ENCODE data around the gene TMEM184B.

The TMEM184B gene

DNA sequence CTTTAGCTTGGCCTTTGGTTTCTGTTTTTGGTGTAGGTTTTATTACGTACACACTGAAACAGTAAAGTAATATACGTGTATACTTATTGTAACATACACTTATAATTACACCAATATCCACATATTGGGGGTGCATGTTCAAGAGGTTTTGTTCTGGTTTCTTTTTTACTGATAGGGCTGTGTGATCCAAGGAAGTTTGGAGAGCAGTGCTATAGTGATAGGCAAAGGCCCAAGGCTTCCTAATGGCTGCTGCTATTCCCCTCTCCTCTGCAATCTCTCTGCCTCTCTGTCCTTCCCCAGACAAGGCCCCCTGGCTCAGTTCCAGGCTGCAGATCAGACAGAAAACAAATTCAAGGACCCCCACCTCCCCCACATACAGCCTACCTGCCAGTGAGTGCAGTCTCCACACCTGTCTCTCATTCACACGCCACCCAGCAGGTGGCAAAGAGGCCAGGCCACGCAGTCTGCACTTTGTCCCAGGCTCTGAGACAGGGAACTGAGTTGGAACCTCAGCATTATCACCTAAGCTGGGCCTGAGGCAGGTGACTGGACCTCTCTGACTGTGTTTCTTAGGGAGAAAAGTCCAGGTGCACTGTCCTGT is 15.1 kb downstream of the TMEM184B start:
- Histone ChIP-seq H3K4ac (ENCODE audit: low read length) (no peak overlapping the region), H3K4me3 (ENCODE audit: low read length in 2 of 2) (no peak overlapping the region), H3K36me3 (replicated peaks in 1 of 2; ENCODE audit: control insufficient read depth in 2 of 2, insufficient read depth in 2 of 2, low read length in 2 of 2) (no peaks in the 10 kb centered on the region), H2AK5ac (ENCODE audit: low read depth, low read length) (peak overlapping the region; percentile 60), H3K9me3 (replicated peaks in 1 of 2; ENCODE audit: control insufficient read depth in 2 of 2, insufficient read depth in 1 of 2, low read depth in 1 of 2, low read length in 2 of 2) (no peaks in the 10 kb centered on the region), H2AFZ (ENCODE audit: low read length) (no peak overlapping the region), H3K18ac (ENCODE audit: low read length) (peak overlapping the region; percentile 35), H3K14ac (ENCODE audit: low read length) (peak overlapping the region; percentile 63), H3K9ac (ENCODE audit: low read depth, low read length, poor library complexity) (no peak overlapping the region), H3K4me2 (ENCODE audit: insufficient read depth, low read length, poor library complexity, severe bottlenecking) (no peak overlapping the region), H3K27me3 (ENCODE audit: control insufficient read depth in 3 of 3, insufficient read depth in 3 of 3, low read depth in 1 of 3, low read length in 3 of 3) (no peaks in the 10 kb centered on the region), H2BK120ac (ENCODE audit: low read depth, low read length) (no peak overlapping the region), H4K8ac (ENCODE audit: low read depth, low read length) (no peak overlapping the region), H3K27ac (replicated peaks; ENCODE audit: low read length) (no peak overlapping the region), H2BK12ac (ENCODE audit: low read length) (no peak overlapping the region), H2BK15ac (ENCODE audit: low read length) (no peak overlapping the region), H4K91ac (ENCODE audit: low read depth, low read length, poor library complexity) (no peak overlapping the region), H3K79me1 (ENCODE audit: low read depth, low read length) (peaks cover 3% of the 10 kb centered on the region), H3K4me1 (ENCODE audit: control insufficient read depth in 2 of 2, insufficient read depth in 1 of 2, low read depth in 1 of 2, low read length in 2 of 2) (peaks cover 25 to 28% of the 10 kb centered on the region in 2 donors), H3K23ac (ENCODE audit: low read depth, low read length, poor library complexity) (no peak overlapping the region), H2BK5ac (ENCODE audit: low read length) (no peak overlapping the region)
- no CpG with 5 or more reads among the region's 4 CpGs for WGBS, 2 donors (ENCODE audit: extremely low coverage in 2 of 2, insufficient read length in 2 of 2, insufficient replicate concordance in 1 of 2)
- DNase-seq (ENCODE audit: low spot score) = no peak

DNA sequence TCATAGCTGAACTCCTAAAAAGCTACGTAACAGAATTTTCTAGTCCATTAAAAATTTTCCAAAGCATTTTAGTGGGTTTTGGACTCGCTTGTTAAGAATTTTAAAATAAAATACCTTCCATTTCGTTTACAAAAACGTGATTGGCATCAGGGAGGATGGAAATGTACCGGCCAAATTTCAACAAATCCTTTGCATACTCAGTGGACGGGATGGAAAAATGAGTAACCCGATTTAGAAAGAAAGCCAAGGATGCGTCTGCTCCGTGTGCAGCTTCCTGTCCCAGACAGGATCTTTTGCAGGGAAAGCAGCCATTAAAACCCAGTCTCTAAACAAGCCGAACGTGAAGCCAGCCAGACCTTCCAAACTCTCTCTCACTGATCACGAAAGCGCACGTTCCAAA is 15.6 kb downstream of the TMEM184B start:
- Histone ChIP-seq H3K79me1 (ENCODE audit: low read depth, low read length) (peaks cover 3% of the 10 kb centered on the region), H3K14ac (ENCODE audit: low read length) (no peak overlapping the region), H2BK12ac (ENCODE audit: low read length) (no peak overlapping the region), H2AK5ac (ENCODE audit: low read depth, low read length) (no peak overlapping the region), H4K8ac (ENCODE audit: low read depth, low read length) (no peak overlapping the region), H2BK15ac (ENCODE audit: low read length) (no peak overlapping the region), H3K27me3 (ENCODE audit: control insufficient read depth in 3 of 3, insufficient read depth in 3 of 3, low read depth in 1 of 3, low read length in 3 of 3) (no peaks in the 10 kb centered on the region), H3K9ac (ENCODE audit: low read depth, low read length, poor library complexity) (no peak overlapping the region), H4K91ac (ENCODE audit: low read depth, low read length, poor library complexity) (no peak overlapping the region), H3K4me3 (ENCODE audit: low read length in 2 of 2) (no peak overlapping the region), H3K4me1 (ENCODE audit: control insufficient read depth in 2 of 2, insufficient read depth in 1 of 2, low read depth in 1 of 2, low read length in 2 of 2) (peaks cover 22 to 26% of the 10 kb centered on the region in 2 donors), H3K18ac (ENCODE audit: low read length) (no peak overlapping the region), H3K9me3 (replicated peaks in 1 of 2; ENCODE audit: control insufficient read depth in 2 of 2, insufficient read depth in 1 of 2, low read depth in 1 of 2, low read length in 2 of 2) (no peaks in the 10 kb centered on the region), H3K23ac (ENCODE audit: low read depth, low read length, poor library complexity) (no peak overlapping the region), H3K4me2 (ENCODE audit: insufficient read depth, low read length, poor library complexity, severe bottlenecking) (no peak overlapping the region), H3K27ac (replicated peaks; ENCODE audit: low read length) (no peak overlapping the region), H2AFZ (ENCODE audit: low read length) (no peak overlapping the region), H2BK120ac (ENCODE audit: low read depth, low read length) (no peak overlapping the region), H2BK5ac (ENCODE audit: low read length) (no peak overlapping the region), H3K36me3 (replicated peaks in 1 of 2; ENCODE audit: control insufficient read depth in 2 of 2, insufficient read depth in 2 of 2, low read length in 2 of 2) (no peaks in the 10 kb centered on the region), H3K4ac (ENCODE audit: low read length) (no peak overlapping the region)
- no peak for DNase-seq (ENCODE audit: low spot score)
- WGBS, 2 donors (ENCODE audit: extremely low coverage in 2 of 2, insufficient read length in 2 of 2, insufficient replicate concordance in 1 of 2) = no CpG with 5 or more reads among the region's 14 CpGs

DNA sequence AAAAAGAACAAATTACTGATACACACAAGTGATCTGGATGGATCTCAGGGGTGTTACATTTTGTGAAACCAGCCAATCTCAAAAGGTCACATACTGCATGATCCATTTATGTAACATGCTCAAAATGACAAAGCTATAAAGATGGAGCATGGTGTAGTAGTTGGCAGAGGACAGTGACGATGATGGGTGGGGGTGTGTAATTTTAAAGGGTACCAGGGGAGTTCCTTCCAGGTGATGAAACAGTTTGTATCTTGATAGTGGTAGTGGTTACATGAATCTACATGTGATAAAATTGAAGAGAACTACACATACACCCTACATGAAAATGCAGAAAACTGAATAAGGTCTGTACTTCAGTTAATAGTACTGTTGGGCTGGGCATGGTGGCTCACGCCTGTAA is 17.1 kb downstream of the TMEM184B start:
- Histone ChIP-seq H3K18ac (ENCODE audit: low read length) (no peak overlapping the region), H4K8ac (ENCODE audit: low read depth, low read length) (no peak overlapping the region), H3K4me3 (ENCODE audit: low read length in 2 of 2) (no peak overlapping the region), H3K14ac (ENCODE audit: low read length) (no peak overlapping the region), H3K23ac (ENCODE audit: low read depth, low read length, poor library complexity) (no peak overlapping the region), H2BK120ac (ENCODE audit: low read depth, low read length) (no peak overlapping the region), H3K4me2 (ENCODE audit: insufficient read depth, low read length, poor library complexity, severe bottlenecking) (no peak overlapping the region), H2BK12ac (ENCODE audit: low read length) (no peak overlapping the region), H4K91ac (ENCODE audit: low read depth, low read length, poor library complexity) (no peak overlapping the region), H3K9me3 (replicated peaks in 1 of 2; ENCODE audit: control insufficient read depth in 2 of 2, insufficient read depth in 1 of 2, low read depth in 1 of 2, low read length in 2 of 2) (no peaks in the 10 kb centered on the region), H2AFZ (ENCODE audit: low read length) (no peak overlapping the region), H2AK5ac (ENCODE audit: low read depth, low read length) (no peak overlapping the region), H3K4me1 (ENCODE audit: control insufficient read depth in 2 of 2, insufficient read depth in 1 of 2, low read depth in 1 of 2, low read length in 2 of 2) (peaks cover 14 to 17% of the 10 kb centered on the region in 2 donors), H2BK15ac (ENCODE audit: low read length) (no peak overlapping the region), H3K79me1 (ENCODE audit: low read depth, low read length) (peaks cover 5% of the 10 kb centered on the region), H3K4ac (ENCODE audit: low read length) (no peak overlapping the region), H3K27me3 (ENCODE audit: control insufficient read depth in 3 of 3, insufficient read depth in 3 of 3, low read depth in 1 of 3, low read length in 3 of 3) (no peaks in the 10 kb centered on the region), H3K9ac (ENCODE audit: low read depth, low read length, poor library complexity) (no peak overlapping the region), H3K36me3 (replicated peaks in 1 of 2; ENCODE audit: control insufficient read depth in 2 of 2, insufficient read depth in 2 of 2, low read length in 2 of 2) (no peaks in the 10 kb centered on the region), H3K27ac (replicated peaks; ENCODE audit: low read length) (no peak overlapping the region), H2BK5ac (ENCODE audit: low read length) (no peak overlapping the region)
- WGBS, 2 donors (ENCODE audit: extremely low coverage in 2 of 2, insufficient read length in 2 of 2, insufficient replicate concordance in 1 of 2) = no CpG with 5 or more reads among the region's 2 CpGs
- no peak for DNase-seq (ENCODE audit: low spot score)

GRCh38 chr22:38251341-38251692 is 21.5 kb downstream of the TMEM184B start:
- Histone ChIP-seq H3K36me3 (replicated peaks in 1 of 2; ENCODE audit: control insufficient read depth in 2 of 2, insufficient read depth in 2 of 2, low read length in 2 of 2) (peaks cover 11 to 16% of the 10 kb centered on the region in 2 donors), H2BK5ac (ENCODE audit: low read length) (no peak overlapping the region), H3K18ac (ENCODE audit: low read length) (peak overlapping the region; percentile 74), H3K9ac (ENCODE audit: low read depth, low read length, poor library complexity) (peak overlapping the region; percentile 13), H2BK120ac (ENCODE audit: low read depth, low read length) (no peak overlapping the region), H3K4me2 (ENCODE audit: insufficient read depth, low read length, poor library complexity, severe bottlenecking) (no peak overlapping the region), H3K9me3 (replicated peaks in 1 of 2; ENCODE audit: control insufficient read depth in 2 of 2, insufficient read depth in 1 of 2, low read depth in 1 of 2, low read length in 2 of 2) (peaks cover 6 to 9% of the 10 kb centered on the region in 2 donors), H3K79me1 (ENCODE audit: low read depth, low read length) (peaks cover 6% of the 10 kb centered on the region), H3K23ac (ENCODE audit: low read depth, low read length, poor library complexity) (peak overlapping the region; percentile 87), H4K91ac (ENCODE audit: low read depth, low read length, poor library complexity) (no peak overlapping the region), H2BK15ac (ENCODE audit: low read length) (no peak overlapping the region), H2AK5ac (ENCODE audit: low read depth, low read length) (no peak overlapping the region), H3K4me1 (ENCODE audit: control insufficient read depth in 2 of 2, insufficient read depth in 1 of 2, low read depth in 1 of 2, low read length in 2 of 2) (no peaks in the 10 kb centered on the region), H4K8ac (ENCODE audit: low read depth, low read length) (no peak overlapping the region), H3K4me3 (ENCODE audit: low read length in 2 of 2) (no peak overlapping the region), H3K27ac (replicated peaks; ENCODE audit: low read length) (no peak overlapping the region), H3K4ac (ENCODE audit: low read length) (no peak overlapping the region), H3K14ac (ENCODE audit: low read length) (no peak overlapping the region), H2BK12ac (ENCODE audit: low read length) (no peak overlapping the region), H2AFZ (ENCODE audit: low read length) (no peak overlapping the region), H3K27me3 (ENCODE audit: control insufficient read depth in 3 of 3, insufficient read depth in 3 of 3, low read depth in 1 of 3, low read length in 3 of 3) (no peaks in the 10 kb centered on the region)
- DNase-seq (ENCODE audit: low spot score) = no peak
- no CpG with 5 or more reads among the region's 7 CpGs for WGBS, 2 donors (ENCODE audit: extremely low coverage in 2 of 2, insufficient read length in 2 of 2, insufficient replicate concordance in 1 of 2)
